ENCODE data around the gene TGFBR2.

The TGFBR2 gene

GRCh38 chr3:30685267-30685667 is 78.9 kb downstream of the TGFBR2 start:
- no peak overlapping the region for H3K4me3 ChIP-seq (ENCODE audit: low read depth, low read length)
- TF ChIP-seq, protein P1, sequence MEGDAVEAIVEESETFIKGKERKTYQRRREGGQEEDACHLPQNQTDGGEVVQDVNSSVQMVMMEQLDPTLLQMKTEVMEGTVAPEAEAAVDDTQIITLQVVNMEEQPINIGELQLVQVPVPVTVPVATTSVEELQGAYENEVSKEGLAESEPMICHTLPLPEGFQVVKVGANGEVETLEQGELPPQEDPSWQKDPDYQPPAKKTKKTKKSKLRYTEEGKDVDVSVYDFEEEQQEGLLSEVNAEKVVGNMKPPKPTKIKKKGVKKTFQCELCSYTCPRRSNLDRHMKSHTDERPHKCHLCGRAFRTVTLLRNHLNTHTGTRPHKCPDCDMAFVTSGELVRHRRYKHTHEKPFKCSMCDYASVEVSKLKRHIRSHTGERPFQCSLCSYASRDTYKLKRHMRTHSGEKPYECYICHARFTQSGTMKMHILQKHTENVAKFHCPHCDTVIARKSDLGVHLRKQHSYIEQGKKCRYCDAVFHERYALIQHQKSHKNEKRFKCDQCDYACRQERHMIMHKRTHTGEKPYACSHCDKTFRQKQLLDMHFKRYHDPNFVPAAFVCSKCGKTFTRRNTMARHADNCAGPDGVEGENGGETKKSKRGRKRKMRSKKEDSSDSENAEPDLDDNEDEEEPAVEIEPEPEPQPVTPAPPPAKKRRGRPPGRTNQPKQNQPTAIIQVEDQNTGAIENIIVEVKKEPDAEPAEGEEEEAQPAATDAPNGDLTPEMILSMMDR (IDR thresholded peaks at IDR 0.05; ENCODE audit: insufficient read depth, low read depth, low read length, missing control alignments) = no peak
- DNase-seq (ENCODE audit: low read depth) = no peak

DNA sequence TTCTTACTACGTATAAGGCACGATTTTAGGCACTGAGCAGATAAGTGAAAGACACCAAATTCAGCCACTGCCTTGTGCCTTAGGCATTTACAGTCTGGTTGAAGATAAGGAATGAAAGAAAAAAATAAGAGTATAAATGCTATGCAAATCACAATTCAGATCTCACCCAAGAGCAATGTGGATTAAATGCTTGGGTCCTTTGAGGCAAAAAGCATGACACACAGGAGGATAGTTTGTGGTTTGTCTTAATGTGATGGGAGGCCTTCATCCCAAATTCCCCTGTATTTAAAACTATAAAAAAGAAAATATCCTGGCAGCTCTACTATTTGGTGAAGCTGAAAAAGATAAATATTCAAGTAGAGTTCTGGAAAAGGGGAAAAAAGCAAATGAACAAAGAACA is 79.8 kb downstream of the TGFBR2 start:
- H3K4me3 ChIP-seq (ENCODE audit: low read depth, low read length) = no peak overlapping the region
- DNase-seq (ENCODE audit: low read depth) = no peak
- TF ChIP-seq, protein P1 (IDR thresholded peaks at IDR 0.05; ENCODE audit: insufficient read depth, low read depth, low read length, missing control alignments) = no peak

- TF ChIP-seq, protein P1 (IDR thresholded peaks at IDR 0.05; ENCODE audit: insufficient read depth, low read depth, low read length, missing control alignments) = no peak
- H3K4me3 ChIP-seq (ENCODE audit: low read depth, low read length) = no peak overlapping the region
- DNase-seq (ENCODE audit: low read depth) = no peak
Observed at GRCh38 chr3:30686799-30687198, 80.4 kb downstream of the TGFBR2 start.

- no peak for DNase-seq (ENCODE audit: low read depth)
- TF ChIP-seq, protein P1 (IDR thresholded peaks at IDR 0.05; ENCODE audit: insufficient read depth, low read depth, low read length, missing control alignments) = no peak
- no peak overlapping the region for H3K4me3 ChIP-seq (ENCODE audit: low read depth, low read length)
Observed at GRCh38 chr3:30687930-30688570, 81.6 kb downstream of the TGFBR2 start.

DNA sequence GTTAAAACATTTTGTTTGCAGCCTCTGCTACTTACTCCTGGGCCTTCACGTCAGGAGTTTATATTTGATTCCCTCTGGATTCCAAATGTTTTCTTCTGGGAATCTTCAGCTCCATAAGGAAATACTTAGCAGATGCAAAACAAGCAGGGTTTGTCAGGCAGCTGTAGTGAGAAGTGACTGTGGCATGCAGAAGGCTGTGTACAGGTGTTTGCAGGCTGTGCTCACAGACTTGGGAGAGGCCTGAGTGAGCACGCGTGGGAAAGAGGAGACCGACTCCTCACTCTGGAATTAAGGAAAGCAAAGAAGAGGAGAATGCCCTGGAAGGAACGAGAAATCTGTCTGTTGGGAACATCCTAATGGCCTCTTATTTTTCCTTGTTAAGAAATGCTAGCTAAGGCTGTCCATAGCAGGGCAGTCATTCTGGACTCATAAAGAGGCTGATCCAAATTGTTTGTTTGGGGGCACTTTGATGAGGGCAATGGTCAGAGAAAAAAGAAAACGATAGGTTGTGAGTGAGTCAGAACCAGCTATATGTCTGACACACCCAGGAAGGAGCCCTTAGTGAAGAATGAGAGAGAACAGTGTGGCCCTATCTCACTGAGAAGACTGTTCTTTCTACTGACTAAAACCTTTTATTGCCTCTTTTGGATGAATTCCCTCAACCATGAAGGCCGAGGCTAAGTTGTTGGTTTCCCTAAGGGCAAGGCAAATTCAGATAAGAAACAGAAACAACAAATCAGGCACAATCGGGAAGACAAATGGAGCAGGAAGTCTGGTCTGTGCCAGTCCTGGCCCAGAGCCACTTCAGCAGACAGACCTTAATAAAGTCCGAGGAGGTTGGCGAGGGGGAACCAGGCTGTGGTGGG is 82.6 kb downstream of the TGFBR2 start:
- DNase-seq (ENCODE audit: low read depth) = no peak
- TF ChIP-seq, protein P1 (IDR thresholded peaks at IDR 0.05; ENCODE audit: insufficient read depth, low read depth, low read length, missing control alignments) = no peak
- H3K4me3 ChIP-seq (ENCODE audit: low read depth, low read length) = no peak overlapping the region

- TF ChIP-seq, protein P1 (IDR thresholded peaks at IDR 0.05; ENCODE audit: insufficient read depth, low read depth, low read length, missing control alignments) = no peak
- no peak for DNase-seq (ENCODE audit: low read depth)
- no peak overlapping the region for H3K4me3 ChIP-seq (ENCODE audit: low read depth, low read length)
Observed at GRCh38 chr3:30690199-30690598, 83.8 kb downstream of the TGFBR2 start.

Measured in GM12865 (cell line).